Measurements from ENCODE around the gene EPHA6. TPM values are rescaled to one million over a fixed set of nuclear protein-coding genes. Genes with fewer than 3 reads are reported as not detected.

Gene EPHA6
- total RNA-seq, 6 donors from 2014 or later: 0.14 to 1.0 (median 0.57) TPM; not detected in 3

DNA sequence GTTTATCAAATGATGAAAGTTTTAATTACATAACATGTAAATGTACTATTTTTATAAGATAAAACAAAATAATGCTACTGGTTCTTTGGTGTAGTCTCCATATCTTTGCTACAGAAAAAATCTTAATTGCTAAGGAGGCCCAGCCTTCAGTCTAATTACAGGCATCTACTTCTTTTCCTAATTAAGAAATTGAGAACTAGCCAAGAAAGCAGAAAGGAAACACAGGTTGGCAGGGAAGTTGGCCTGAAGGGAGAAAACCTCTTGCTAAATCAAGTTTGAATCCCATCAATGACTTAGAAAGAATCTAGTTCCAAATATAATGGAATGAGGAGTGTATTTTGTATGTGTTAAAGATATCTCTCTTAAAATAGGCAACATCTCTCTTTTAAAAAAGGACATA, 737.8 kb downstream of the EPHA6 start:
- DNase-seq (no peak), ATAC-seq (ENCODE audit: low FRiP score in 2 of 2) (no peak)
- Histone ChIP-seq H3K27ac (no peak overlapping the region), H3K9me3 (peaks cover 0 to 4% (median 3%) of the 10 kb centered on the region in 4 donors), H3K4me3 (no peak overlapping the region), H3K27me3 (no peaks in the 10 kb centered on the region), H3K36me3 (no peaks in the 10 kb centered on the region), H3K4me1 (no peaks in the 10 kb centered on the region)
- TF ChIP-seq POLR2A (IDR thresholded peaks at IDR 0.05) (no peak), EP300 (IDR thresholded peaks at IDR 0.05) (no peak), POLR2AphosphoS5 (IDR thresholded peaks at IDR 0.05) (no peak)
- TF ChIP-seq, protein P1, sequence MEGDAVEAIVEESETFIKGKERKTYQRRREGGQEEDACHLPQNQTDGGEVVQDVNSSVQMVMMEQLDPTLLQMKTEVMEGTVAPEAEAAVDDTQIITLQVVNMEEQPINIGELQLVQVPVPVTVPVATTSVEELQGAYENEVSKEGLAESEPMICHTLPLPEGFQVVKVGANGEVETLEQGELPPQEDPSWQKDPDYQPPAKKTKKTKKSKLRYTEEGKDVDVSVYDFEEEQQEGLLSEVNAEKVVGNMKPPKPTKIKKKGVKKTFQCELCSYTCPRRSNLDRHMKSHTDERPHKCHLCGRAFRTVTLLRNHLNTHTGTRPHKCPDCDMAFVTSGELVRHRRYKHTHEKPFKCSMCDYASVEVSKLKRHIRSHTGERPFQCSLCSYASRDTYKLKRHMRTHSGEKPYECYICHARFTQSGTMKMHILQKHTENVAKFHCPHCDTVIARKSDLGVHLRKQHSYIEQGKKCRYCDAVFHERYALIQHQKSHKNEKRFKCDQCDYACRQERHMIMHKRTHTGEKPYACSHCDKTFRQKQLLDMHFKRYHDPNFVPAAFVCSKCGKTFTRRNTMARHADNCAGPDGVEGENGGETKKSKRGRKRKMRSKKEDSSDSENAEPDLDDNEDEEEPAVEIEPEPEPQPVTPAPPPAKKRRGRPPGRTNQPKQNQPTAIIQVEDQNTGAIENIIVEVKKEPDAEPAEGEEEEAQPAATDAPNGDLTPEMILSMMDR (IDR thresholded peaks at IDR 0.05): no peak

DNA sequence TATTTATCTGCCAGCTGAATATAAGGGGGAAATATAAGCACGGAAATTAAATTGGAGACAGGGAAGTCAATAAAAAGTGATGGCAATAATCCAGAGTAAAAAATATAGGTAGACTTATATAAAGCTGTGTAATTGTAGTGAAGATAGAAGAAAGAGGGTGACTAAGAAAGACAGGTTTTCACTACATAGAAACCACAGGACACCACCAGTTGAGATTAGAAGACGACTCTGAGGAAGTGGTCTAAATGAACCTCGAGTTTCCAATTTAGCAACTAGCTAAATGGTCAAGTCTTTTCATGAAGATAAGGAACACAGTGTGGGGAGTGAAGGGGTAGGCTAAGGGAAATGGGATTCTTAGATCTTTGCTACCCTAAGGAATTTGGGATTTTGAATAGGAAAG, 761.3 kb downstream of the EPHA6 start:
- TF ChIP-seq, protein P1 (IDR thresholded peaks at IDR 0.05): no peak
- TF ChIP-seq EP300 (IDR thresholded peaks at IDR 0.05) (no peak), POLR2AphosphoS5 (IDR thresholded peaks at IDR 0.05) (no peak), POLR2A (IDR thresholded peaks at IDR 0.05) (no peak)

DNA sequence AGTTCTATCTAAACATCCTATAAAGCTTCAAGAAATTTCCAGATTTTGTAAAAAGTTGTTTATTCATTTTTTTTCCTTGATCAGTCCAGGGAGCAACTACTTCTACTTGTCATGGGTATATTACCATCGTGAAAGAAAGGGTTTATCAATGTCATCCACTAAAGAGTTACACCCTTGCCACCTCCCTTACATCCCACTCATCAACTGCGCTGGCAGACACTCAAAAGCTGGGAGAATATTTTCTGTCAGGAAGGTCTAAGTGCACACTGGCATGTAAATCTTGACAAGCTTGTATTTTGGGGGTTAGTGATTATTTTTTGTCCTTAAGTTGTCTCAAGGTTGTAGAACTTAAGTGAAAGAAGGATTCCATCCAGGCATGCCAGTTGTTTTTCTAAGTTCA, 761.8 kb downstream of the EPHA6 start:
- H3K4me1 ChIP-seq: no peaks in the 10 kb centered on the region
- DNase-seq (no peak), ATAC-seq (ENCODE audit: low FRiP score in 2 of 2) (no peak)
- no peaks in the 10 kb centered on the region for H3K36me3 ChIP-seq
- WGBS, 2 donors: 64 to 67% methylated on average over 2 of the region's 2 CpGs
- H3K9me3 ChIP-seq: no peaks in the 10 kb centered on the region
- TF ChIP-seq EP300 (IDR thresholded peaks at IDR 0.05) (no peak), POLR2AphosphoS5 (IDR thresholded peaks at IDR 0.05) (no peak), POLR2A (IDR thresholded peaks at IDR 0.05) (no peak)
- TF ChIP-seq, protein P1 (IDR thresholded peaks at IDR 0.05): no peak
- no peak overlapping the region for H3K27ac ChIP-seq
- H3K4me3 ChIP-seq: no peak overlapping the region
- no peaks in the 10 kb centered on the region for H3K27me3 ChIP-seq

More for the DNA sequence above, 761.3 kb downstream of the EPHA6 start:
- 67 to 68% methylated on average over 3 of the region's 3 CpGs for WGBS, 2 donors
- Histone ChIP-seq H3K4me3 (no peak overlapping the region), H3K4me1 (no peaks in the 10 kb centered on the region), H3K36me3 (no peaks in the 10 kb centered on the region), H3K27me3 (no peaks in the 10 kb centered on the region), H3K9me3 (no peaks in the 10 kb centered on the region), H3K27ac (no peak overlapping the region)
- no peak for ATAC-seq (ENCODE audit: low FRiP score in 2 of 2)
- no peak for DNase-seq

DNA sequence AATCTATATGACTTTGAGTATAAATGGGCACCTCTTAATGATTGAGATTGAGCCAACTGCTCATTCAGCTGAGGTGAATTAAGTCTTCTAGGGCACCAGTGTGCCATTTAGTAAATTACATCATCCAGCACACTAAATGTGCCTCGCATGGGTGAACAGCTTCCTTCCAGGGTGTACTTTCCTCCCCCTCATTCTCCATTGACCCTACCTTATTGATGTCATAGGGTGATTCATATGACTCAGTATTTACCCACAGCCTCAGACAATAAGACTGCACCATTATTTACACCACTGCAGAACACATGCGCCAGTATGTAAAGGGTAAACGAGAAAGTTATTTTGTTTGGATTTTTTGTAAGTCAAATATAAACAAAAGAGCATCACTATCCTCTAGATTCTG, 765.0 kb downstream of the EPHA6 start:
- no peaks in the 10 kb centered on the region for H3K4me1 ChIP-seq
- no peaks in the 10 kb centered on the region for H3K27me3 ChIP-seq
- no peak overlapping the region for H3K4me3 ChIP-seq
- H3K36me3 ChIP-seq: no peaks in the 10 kb centered on the region
- H3K27ac ChIP-seq: no peak overlapping the region
- no peak for DNase-seq
- H3K9me3 ChIP-seq: no peaks in the 10 kb centered on the region
- TF ChIP-seq POLR2AphosphoS5 (IDR thresholded peaks at IDR 0.05) (no peak), EP300 (IDR thresholded peaks at IDR 0.05) (no peak), POLR2A (IDR thresholded peaks at IDR 0.05) (no peak)
- TF ChIP-seq, protein P1 (IDR thresholded peaks at IDR 0.05): no peak
- ATAC-seq (ENCODE audit: low FRiP score in 2 of 2): no peak
- WGBS, 2 donors: 72 to 88% methylated on average over 3 of the region's 3 CpGs

DNA sequence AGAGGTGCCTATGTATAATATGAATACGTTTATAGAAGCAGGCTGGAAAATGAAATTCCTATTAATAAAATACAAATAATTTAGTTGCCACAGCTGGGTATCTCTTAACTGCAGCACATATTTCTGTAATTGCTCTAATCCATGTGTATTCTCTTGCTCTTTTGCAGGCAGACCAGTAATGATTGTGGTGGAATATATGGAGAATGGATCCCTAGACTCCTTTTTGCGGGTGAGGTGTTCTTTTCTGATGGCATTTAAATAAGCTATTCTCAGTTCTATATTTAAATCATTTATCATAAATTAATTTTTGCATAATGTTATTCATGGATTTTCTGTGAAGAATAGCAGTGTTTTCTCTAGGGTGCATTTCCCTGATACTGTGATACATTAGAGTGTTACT, 796.2 kb downstream of the EPHA6 start:
- no peak for TF ChIP-seq POLR2AphosphoS5 (IDR thresholded peaks at IDR 0.05)
- no peak for TF ChIP-seq EP300 (IDR thresholded peaks at IDR 0.05)
- Histone ChIP-seq H3K4me3 (no peak overlapping the region), H3K27me3 (no peaks in the 10 kb centered on the region), H3K4me1 (no peaks in the 10 kb centered on the region), H3K27ac (no peak overlapping the region), H3K36me3 (no peaks in the 10 kb centered on the region), H3K9me3 (peaks cover 0 to 1% (median 0%) of the 10 kb centered on the region in 4 donors)
- DNase-seq (no peak), ATAC-seq (ENCODE audit: low FRiP score in 2 of 2) (no peak)
- WGBS, 2 donors: 70 to 72% methylated on average over 2 of the region's 2 CpGs
